Uterus (tissue), 2 donors: ENCODE measurements around the gene LRRC55.

Source experiments
- POLR2A ChIP-seq, 2 donors: fragments of 450-650 bp; IDR thresholded peaks; one replicate each; pipeline ENCODE4 v1.6.1; 2016; ENCODE audit warnings: antibody characterized with exemption in 2 of 2, mild to moderate bottlenecking in 1 of 2, moderate library complexity in 1 of 2
- TF ChIP-seq, protein P1 (sequence below), 4 experiments: fragments of 200-600 bp in 2 of 4; fragments of 450-650 bp in 2 of 4; sonication (generic) in 2 of 4; IDR thresholded peaks; one replicate each; pipeline ENCODE4 v1.5.1; 2016 to 2019; ENCODE audit warnings: antibody characterized with exemption in 4 of 4, mild to moderate bottlenecking in 2 of 4, moderate library complexity in 1 of 4

- TF ChIP-seq, protein P1, sequence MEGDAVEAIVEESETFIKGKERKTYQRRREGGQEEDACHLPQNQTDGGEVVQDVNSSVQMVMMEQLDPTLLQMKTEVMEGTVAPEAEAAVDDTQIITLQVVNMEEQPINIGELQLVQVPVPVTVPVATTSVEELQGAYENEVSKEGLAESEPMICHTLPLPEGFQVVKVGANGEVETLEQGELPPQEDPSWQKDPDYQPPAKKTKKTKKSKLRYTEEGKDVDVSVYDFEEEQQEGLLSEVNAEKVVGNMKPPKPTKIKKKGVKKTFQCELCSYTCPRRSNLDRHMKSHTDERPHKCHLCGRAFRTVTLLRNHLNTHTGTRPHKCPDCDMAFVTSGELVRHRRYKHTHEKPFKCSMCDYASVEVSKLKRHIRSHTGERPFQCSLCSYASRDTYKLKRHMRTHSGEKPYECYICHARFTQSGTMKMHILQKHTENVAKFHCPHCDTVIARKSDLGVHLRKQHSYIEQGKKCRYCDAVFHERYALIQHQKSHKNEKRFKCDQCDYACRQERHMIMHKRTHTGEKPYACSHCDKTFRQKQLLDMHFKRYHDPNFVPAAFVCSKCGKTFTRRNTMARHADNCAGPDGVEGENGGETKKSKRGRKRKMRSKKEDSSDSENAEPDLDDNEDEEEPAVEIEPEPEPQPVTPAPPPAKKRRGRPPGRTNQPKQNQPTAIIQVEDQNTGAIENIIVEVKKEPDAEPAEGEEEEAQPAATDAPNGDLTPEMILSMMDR (IDR thresholded peaks at IDR 0.05): no peak
- TF ChIP-seq POLR2A (IDR thresholded peaks at IDR 0.05): no peak
Observed at GRCh38 chr11:57167125-57167846, 14.5 kb upstream of the LRRC55 start.
